ENCODE results near the gene TACC2.

TACC2 gene

DNA sequence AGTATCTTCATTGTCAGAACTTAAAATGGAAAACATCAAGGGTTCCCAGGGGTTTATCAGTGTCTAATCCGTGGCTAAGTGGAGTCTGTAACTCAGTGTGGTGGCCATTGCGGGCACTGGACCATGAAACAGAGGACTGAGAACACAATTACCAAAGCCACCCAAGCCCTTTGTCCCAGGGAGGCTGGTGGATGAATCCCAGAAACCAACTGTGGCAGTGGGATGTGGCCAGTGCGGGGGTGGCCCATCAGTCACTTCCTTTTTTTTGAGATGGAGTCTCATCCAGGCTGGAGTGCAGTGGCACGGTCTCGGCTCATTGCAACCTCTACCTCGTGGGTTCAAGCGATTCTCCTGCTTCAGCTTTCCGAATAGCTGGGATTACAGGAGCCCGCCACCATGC is 61.8 kb downstream of the TACC2 start:
- Histone ChIP-seq H3K27ac (ENCODE audit: low read depth, low read length, poor library complexity, severe bottlenecking) (no peak overlapping the region), H3K9ac (ENCODE audit: low read length) (no peak overlapping the region), H3K9me3 (ENCODE audit: low read length) (no peaks in the 10 kb centered on the region), H3K9me2 (ENCODE audit: low read depth, low read length) (no peaks in the 10 kb centered on the region), H3K79me2 (ENCODE audit: insufficient read depth, low read length) (no peaks in the 10 kb centered on the region), H4K20me1 (ENCODE audit: insufficient read depth, low read length) (no peaks in the 10 kb centered on the region), H3K4me1 (ENCODE audit: insufficient read depth, low read length, severe bottlenecking) (no peaks in the 10 kb centered on the region), H3K36me3 (ENCODE audit: insufficient read depth, low read length) (no peaks in the 10 kb centered on the region), H3K27me3 (ENCODE audit: insufficient read depth, low read length) (no peaks in the 10 kb centered on the region), H3K4me3 (ENCODE audit: low read depth, low read length, poor library complexity, severe bottlenecking) (no peak overlapping the region), H2AFZ (ENCODE audit: low read length) (no peak overlapping the region), H3F3A (ENCODE audit: insufficient read depth, low read length) (no peaks in the 10 kb centered on the region), H3K4me2 (ENCODE audit: low read length) (no peak overlapping the region)
- TF ChIP-seq, protein P1, sequence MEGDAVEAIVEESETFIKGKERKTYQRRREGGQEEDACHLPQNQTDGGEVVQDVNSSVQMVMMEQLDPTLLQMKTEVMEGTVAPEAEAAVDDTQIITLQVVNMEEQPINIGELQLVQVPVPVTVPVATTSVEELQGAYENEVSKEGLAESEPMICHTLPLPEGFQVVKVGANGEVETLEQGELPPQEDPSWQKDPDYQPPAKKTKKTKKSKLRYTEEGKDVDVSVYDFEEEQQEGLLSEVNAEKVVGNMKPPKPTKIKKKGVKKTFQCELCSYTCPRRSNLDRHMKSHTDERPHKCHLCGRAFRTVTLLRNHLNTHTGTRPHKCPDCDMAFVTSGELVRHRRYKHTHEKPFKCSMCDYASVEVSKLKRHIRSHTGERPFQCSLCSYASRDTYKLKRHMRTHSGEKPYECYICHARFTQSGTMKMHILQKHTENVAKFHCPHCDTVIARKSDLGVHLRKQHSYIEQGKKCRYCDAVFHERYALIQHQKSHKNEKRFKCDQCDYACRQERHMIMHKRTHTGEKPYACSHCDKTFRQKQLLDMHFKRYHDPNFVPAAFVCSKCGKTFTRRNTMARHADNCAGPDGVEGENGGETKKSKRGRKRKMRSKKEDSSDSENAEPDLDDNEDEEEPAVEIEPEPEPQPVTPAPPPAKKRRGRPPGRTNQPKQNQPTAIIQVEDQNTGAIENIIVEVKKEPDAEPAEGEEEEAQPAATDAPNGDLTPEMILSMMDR (IDR thresholded peaks at IDR 0.05; ENCODE audit: low read length), result no peak
- no peak for TF ChIP-seq EZH2 (IDR thresholded peaks at IDR 0.05; ENCODE audit: borderline replicate concordance, low read length)

DNA sequence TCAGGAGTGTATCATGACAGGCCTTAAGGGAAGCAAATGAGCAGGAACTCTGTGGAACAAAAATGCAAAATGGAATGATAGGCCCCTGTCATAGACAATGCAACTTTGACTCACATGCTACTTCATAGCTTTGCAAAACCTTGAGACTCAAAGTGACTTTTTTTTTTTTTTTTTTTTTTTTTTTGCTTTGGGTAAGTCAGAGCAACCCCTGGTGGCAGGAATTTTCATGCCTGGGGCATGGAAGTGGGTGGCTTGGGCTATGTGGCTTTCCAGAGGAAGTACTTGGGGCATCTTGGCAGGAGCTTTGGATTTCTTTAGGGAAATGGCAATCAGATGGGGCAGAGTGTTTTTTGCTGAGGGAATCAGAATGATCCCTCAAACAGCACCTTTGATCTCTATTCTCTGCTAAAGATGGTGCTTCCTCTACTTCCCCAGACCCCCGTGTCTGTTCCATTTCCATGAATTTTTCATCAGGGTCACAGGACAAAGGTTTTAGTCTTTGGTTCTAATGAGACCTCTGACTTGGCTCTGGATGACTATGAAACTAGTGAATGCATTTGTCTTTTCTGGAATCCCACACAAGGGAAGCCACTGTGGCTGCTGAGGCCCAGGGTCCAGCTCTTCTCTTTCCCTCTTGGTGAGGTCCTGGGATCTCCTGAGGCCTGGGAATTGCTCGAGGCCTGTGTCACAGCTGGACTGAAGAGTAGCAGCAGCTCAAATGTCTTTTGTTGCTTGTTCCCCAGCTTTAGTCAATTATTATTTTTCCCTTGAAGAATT is 62.8 kb downstream of the TACC2 start:
- H3K27me3 ChIP-seq (ENCODE audit: insufficient read depth, low read length), result no peaks in the 10 kb centered on the region
- H2AFZ ChIP-seq (ENCODE audit: low read length), result no peak overlapping the region
- no peak overlapping the region for H3K9ac ChIP-seq (ENCODE audit: low read length)
- H3K9me2 ChIP-seq (ENCODE audit: low read depth, low read length), result no peaks in the 10 kb centered on the region
- TF ChIP-seq, protein P1 (IDR thresholded peaks at IDR 0.05; ENCODE audit: low read length), result no peak
- TF ChIP-seq EZH2 (IDR thresholded peaks at IDR 0.05; ENCODE audit: borderline replicate concordance, low read length), result no peak
- H3K4me1 ChIP-seq (ENCODE audit: insufficient read depth, low read length, severe bottlenecking), result no peaks in the 10 kb centered on the region
- H4K20me1 ChIP-seq (ENCODE audit: insufficient read depth, low read length), result no peaks in the 10 kb centered on the region
- no peak overlapping the region for H3K27ac ChIP-seq (ENCODE audit: low read depth, low read length, poor library complexity, severe bottlenecking)
- no peaks in the 10 kb centered on the region for H3K79me2 ChIP-seq (ENCODE audit: insufficient read depth, low read length)
- H3F3A ChIP-seq (ENCODE audit: insufficient read depth, low read length), result no peaks in the 10 kb centered on the region
- H3K36me3 ChIP-seq (ENCODE audit: insufficient read depth, low read length), result no peaks in the 10 kb centered on the region
- no peak overlapping the region for H3K4me3 ChIP-seq (ENCODE audit: low read depth, low read length, poor library complexity, severe bottlenecking)
- H3K4me2 ChIP-seq (ENCODE audit: low read length), result no peak overlapping the region
- H3K9me3 ChIP-seq (ENCODE audit: low read length), result no peaks in the 10 kb centered on the region

DNA sequence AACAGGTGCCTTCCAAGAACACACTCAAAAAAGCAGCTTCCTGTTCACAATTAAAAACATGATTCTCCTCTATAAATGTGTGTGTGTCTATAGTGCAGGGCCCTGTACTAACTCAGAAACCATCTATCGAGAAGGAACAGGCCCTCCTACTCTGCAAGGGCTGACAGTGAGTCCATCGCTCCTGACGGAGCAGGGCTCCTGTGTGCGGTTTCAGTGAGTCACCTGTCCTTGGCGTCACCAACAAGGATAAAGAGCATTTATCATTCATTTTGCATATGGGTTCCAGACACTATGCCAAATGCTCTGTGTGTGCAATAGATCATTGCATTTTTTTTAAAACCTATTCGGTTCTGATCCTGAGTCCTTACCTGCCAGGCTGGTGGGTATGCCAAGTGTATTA is 63.7 kb downstream of the TACC2 start:
- no peaks in the 10 kb centered on the region for H3K36me3 ChIP-seq (ENCODE audit: insufficient read depth, low read length)
- no peak overlapping the region for H3K27ac ChIP-seq (ENCODE audit: low read depth, low read length, poor library complexity, severe bottlenecking)
- no peaks in the 10 kb centered on the region for H3K79me2 ChIP-seq (ENCODE audit: insufficient read depth, low read length)
- H3K9ac ChIP-seq (ENCODE audit: low read length), result no peak overlapping the region
- no peaks in the 10 kb centered on the region for H3K9me3 ChIP-seq (ENCODE audit: low read length)
- TF ChIP-seq EZH2 (IDR thresholded peaks at IDR 0.05; ENCODE audit: borderline replicate concordance, low read length), result no peak
- TF ChIP-seq, protein P1 (IDR thresholded peaks at IDR 0.05; ENCODE audit: low read length), result no peak
- H3K4me3 ChIP-seq (ENCODE audit: low read depth, low read length, poor library complexity, severe bottlenecking), result no peak overlapping the region
- H3K4me1 ChIP-seq (ENCODE audit: insufficient read depth, low read length, severe bottlenecking), result no peaks in the 10 kb centered on the region
- no peak overlapping the region for H2AFZ ChIP-seq (ENCODE audit: low read length)
- H4K20me1 ChIP-seq (ENCODE audit: insufficient read depth, low read length), result no peaks in the 10 kb centered on the region
- no peaks in the 10 kb centered on the region for H3K9me2 ChIP-seq (ENCODE audit: low read depth, low read length)
- H3K4me2 ChIP-seq (ENCODE audit: low read length), result no peak overlapping the region
- no peaks in the 10 kb centered on the region for H3F3A ChIP-seq (ENCODE audit: insufficient read depth, low read length)
- H3K27me3 ChIP-seq (ENCODE audit: insufficient read depth, low read length), result no peaks in the 10 kb centered on the region
